A549 (cell line): ENCODE measurements around the gene PALLD. TPM values are rescaled to one million over a fixed set of nuclear protein-coding genes. Genes with fewer than 3 reads are reported as not detected.

Experiments
- ATAC-seq, 2 experiments: fragments of 200-7000 bp in 1 of 2; fragments of >200 bp in 1 of 2; cut with Nextera tagmentation in 1 of 2; cut with Tn5 transposase in 1 of 2; 3 replicates each; pipeline versions ENCODE4 v1.8.0 to v1.9.1; 2018 to 2020; ENCODE audit warnings: mild to moderate bottlenecking in 1 of 2, moderate library complexity in 1 of 2
- CTCF ChIA-PET: fragments of 300-600 bp; sonication (Branson Sonifier 250); formaldehyde crosslinking; extraction: SDS; loops from one replicate; lab custom pipeline; 2021; ENCODE audit warnings: antibody characterized with exemption, inconsistent platforms; lab: Yijun Ruan, JAX
- POLR2A ChIA-PET: fragments of 350-600 bp; formaldehyde crosslinking; extraction: SDS; loops from one replicate; lab custom pipeline; 2021; ENCODE audit warnings: antibody characterized with exemption, inconsistent platforms; lab: Yijun Ruan, JAX
- DNase-seq, 2 experiments: peaks; one replicate each; pipeline versions ENCODE4 v3.0.0 to v3.0.0-alpha.2; 2011 to 2016; ENCODE audit warnings: low read depth in 1 of 2, low spot score in 1 of 2
- FAIRE-seq: peaks from 2 replicates; lab custom pipeline; 2011; peaks lifted over from hg19 to GRCh38; lab: Jason Lieb, UNC
- H3K27ac ChIP-seq, 2 experiments: fragments of >200 bp; sonication (Bioruptor Twin); formaldehyde crosslinking; 3 replicates each; pipeline ENCODE4 v1.5.1; 2016 to 2017
- H3K4me1 ChIP-seq: fragments of >200 bp; sonication (Bioruptor Twin); formaldehyde crosslinking; 3 replicates; pipeline ENCODE4 v1.6.1; 2016
- H3K4me2 ChIP-seq: fragments of >200 bp; sonication (Bioruptor Twin); formaldehyde crosslinking; 3 replicates; pipeline ENCODE4 v1.6.1; 2016
- H3K4me3 ChIP-seq: fragments of >200 bp; sonication (Bioruptor Twin); formaldehyde crosslinking; 3 replicates; pipeline ENCODE4 v1.5.1; 2016
- H3K9me3 ChIP-seq: fragments of >200 bp; sonication (Bioruptor Twin); formaldehyde crosslinking; 3 replicates; pipeline ENCODE4 v1.6.1; 2016
- CBX2 ChIP-seq: fragments of 200-600 bp; sonication (generic); IDR thresholded peaks from 2 replicates; pipeline ENCODE4 v1.6.1; 2016; ENCODE audit warnings: low read depth, mild to moderate bottlenecking, borderline replicate concordance
- FOSB ChIP-seq: fragments of 250-450 bp; sonication (Bioruptor Pico); IDR thresholded peaks from 2 replicates; pipeline ENCODE4 v1.5.0; 2020; ENCODE audit warnings: mild to moderate bottlenecking, moderate library complexity
- HEYL ChIP-seq: fragments of 250-450 bp; sonication (Bioruptor Pico); IDR thresholded peaks from 2 replicates; pipeline ENCODE4 v1.8.0; 2021; ENCODE audit warnings: mild to moderate bottlenecking, moderate library complexity
- HOXB13 ChIP-seq: fragments of 250-450 bp; sonication (Bioruptor Pico); IDR thresholded peaks from 2 replicates; pipeline ENCODE4 v1.5.0; 2020; ENCODE audit warnings: low read depth, mild to moderate bottlenecking, moderate library complexity
- HOXB5 ChIP-seq: fragments of 250-450 bp; sonication (Bioruptor Pico); IDR thresholded peaks from 2 replicates; pipeline ENCODE4 v1.5.0; 2020; ENCODE audit warnings: mild to moderate bottlenecking, moderate library complexity
- MAFK ChIP-seq: fragments of 450-650 bp; IDR thresholded peaks from 2 replicates; pipeline ENCODE4 v1.6.1; 2014; ENCODE audit not compliant: partially characterized antibody
- NPAS2 ChIP-seq: fragments of 250-450 bp; sonication (Bioruptor Pico); IDR thresholded peaks from 2 replicates; pipeline ENCODE4 v1.8.0; 2022; ENCODE audit warnings: mild to moderate bottlenecking, moderate library complexity, borderline replicate concordance
- PHF8 ChIP-seq: fragments of 200-600 bp; sonication (generic); IDR thresholded peaks from 2 replicates; pipeline ENCODE4 v1.6.1; 2016; ENCODE audit warnings: low read depth, mild to moderate bottlenecking, antibody characterized with exemption, moderate library complexity, borderline replicate concordance
- POLR2A ChIP-seq: IDR thresholded peaks from 2 replicates; pipeline ENCODE4 v1.6.1; 2012; ENCODE audit warnings: mild to moderate bottlenecking, low read length
- RCOR1 ChIP-seq: fragments of 150-350 bp; IDR thresholded peaks from 2 replicates; pipeline ENCODE4 v1.6.1; 2014; ENCODE audit warnings: antibody characterized with exemption, low read length, low read depth
- RFX5 ChIP-seq: fragments of 450-650 bp; IDR thresholded peaks from 2 replicates; pipeline ENCODE4 v1.7.1; 2014; ENCODE audit warnings: antibody characterized with exemption, mild to moderate bottlenecking, moderate library complexity
- RNF2 ChIP-seq: fragments of 200-600 bp; sonication (generic); IDR thresholded peaks from 2 replicates; pipeline ENCODE4 v1.6.1; 2016; ENCODE audit warnings: low read depth, mild to moderate bottlenecking, antibody characterized with exemption, moderate library complexity, borderline replicate concordance
- SMC3 ChIP-seq: fragments of >200 bp; sonication (Bioruptor Twin); formaldehyde crosslinking; IDR thresholded peaks from 3 replicates; pipeline ENCODE4 v1.6.1; 2018; ENCODE audit warnings: inconsistent platforms
- WGBS: methylation state at CpG from one replicate; pipeline ENCODE4 v1.1.6; 2017; ENCODE audit errors: missing lambda C conversion rate; 5-methylcytosine and 5-hydroxymethylcytosine counted together
- polyA plus RNA-seq, 4 experiments: library from polyadenylated mRNA; depleted of rRNA in 3 of 4; stranded (reverse); fragments of >200 nt; fragmentation: RNase III in 1 of 4; extraction: RNeasy Plus Mini Kit Qiagen cat#74134 plus additional on column Dnase treatment in 1 of 4; gene quantifications; 2 replicates in 3 of 4; 3 replicates in 1 of 4; pipeline ENCODE4 v1.2.3, GENCODE V29; 2011 to 2017
- TF ChIP-seq, protein P1 (sequence below): fragments of >200 bp; sonication (Bioruptor Twin); formaldehyde crosslinking; IDR thresholded peaks from 2 replicates; pipeline ENCODE4 v1.6.1; 2016
- TF ChIP-seq, protein P2 (sequence below): IDR thresholded peaks from 2 replicates; pipeline ENCODE4 v1.6.1; 2012
- TF ChIP-seq, protein P3 (sequence below): fragments of 250-450 bp; sonication (Bioruptor Pico); IDR thresholded peaks from 2 replicates; pipeline ENCODE4 v1.5.0; 2021; ENCODE audit warnings: mild to moderate bottlenecking, moderate library complexity, borderline replicate concordance

The PALLD gene
- polyA plus RNA-seq, 2 of the 4 experiments (the other 2 are of a cell fraction), result 88.8 to 113 TPM

DNA sequence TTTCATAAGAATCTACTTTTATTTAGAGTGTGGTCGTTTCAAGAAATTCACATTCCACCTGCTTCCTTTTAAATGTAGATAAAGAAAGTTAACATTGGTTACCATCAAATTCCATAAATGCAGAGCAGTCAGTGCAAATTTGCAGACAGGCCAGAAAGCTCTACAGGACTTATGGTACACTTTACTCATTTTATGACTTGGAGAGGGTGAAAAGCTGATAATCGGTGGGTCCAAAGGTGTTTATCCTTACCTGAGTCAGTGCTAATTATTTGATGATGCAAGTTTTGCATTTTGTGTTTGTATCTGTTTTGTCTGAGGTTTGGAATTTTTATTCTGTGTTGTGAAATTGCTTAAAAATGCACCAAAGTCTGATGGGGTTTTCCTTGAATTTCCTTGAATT is 193.3 kb downstream of the PALLD start (continued):
- TF ChIP-seq, protein P1, sequence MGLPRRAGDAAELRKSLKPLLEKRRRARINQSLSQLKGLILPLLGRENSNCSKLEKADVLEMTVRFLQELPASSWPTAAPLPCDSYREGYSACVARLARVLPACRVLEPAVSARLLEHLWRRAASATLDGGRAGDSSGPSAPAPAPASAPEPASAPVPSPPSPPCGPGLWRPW, result no peak

DNA sequence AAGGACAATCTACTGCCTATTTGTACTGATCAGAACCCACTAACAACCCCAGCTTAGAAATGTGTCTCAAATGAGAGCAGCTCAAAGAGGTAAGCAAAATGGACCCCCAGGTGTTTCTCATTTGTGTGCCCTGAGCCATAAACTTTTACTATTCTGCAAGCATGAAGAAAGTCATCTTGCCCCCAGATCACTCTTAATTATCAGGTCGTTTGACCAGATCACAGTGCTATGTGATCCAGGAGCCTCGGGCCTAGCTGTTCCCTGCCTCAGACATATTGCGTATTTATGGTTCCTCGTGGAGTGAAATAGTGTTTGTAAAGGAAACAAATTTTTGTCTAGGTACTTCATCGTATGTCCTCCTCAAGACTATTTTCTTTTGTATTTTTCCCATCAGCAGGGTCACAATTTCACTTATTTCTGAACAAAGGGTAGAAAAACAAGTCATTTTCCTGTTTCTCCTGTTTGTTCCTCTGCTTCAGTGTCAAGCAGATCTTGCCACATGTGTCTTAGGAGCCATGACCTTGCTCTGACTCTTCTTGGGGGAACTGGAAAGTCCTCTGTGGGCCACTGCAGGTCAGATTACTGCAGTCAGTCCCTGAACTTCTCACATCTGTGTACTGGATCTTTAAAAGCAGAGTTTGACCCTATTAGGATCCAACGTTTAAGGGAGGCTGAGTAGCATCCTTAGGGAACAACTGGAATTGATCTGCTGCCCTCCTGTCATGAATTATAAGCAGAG is 194.9 kb downstream of the PALLD start:
- H3K4me3 ChIP-seq, result no peak overlapping the region
- ATAC-seq (no peak), FAIRE-seq (no peak), DNase-seq (no peak)
- no peak overlapping the region for H3K4me2 ChIP-seq
- TF ChIP-seq NPAS2 (CRISPR knock-in tag) (no peak), PHF8 (no peak), RFX5 (no peak)
- WGBS, result 75% methylated on average over 6 of the region's 6 CpGs
- 0 out of 6 replicates have a peak overlapping the region, but pooled peaks of 1 of the 2 experiments have one; percentile 24 for H3K27ac ChIP-seq
- H3K9me3 ChIP-seq, result no peaks in the 10 kb centered on the region
- ChIA-PET POLR2A (no interaction called here), CTCF (no interaction called here)
- peaks cover 33% of the 10 kb centered on the region for H3K4me1 ChIP-seq

DNA sequence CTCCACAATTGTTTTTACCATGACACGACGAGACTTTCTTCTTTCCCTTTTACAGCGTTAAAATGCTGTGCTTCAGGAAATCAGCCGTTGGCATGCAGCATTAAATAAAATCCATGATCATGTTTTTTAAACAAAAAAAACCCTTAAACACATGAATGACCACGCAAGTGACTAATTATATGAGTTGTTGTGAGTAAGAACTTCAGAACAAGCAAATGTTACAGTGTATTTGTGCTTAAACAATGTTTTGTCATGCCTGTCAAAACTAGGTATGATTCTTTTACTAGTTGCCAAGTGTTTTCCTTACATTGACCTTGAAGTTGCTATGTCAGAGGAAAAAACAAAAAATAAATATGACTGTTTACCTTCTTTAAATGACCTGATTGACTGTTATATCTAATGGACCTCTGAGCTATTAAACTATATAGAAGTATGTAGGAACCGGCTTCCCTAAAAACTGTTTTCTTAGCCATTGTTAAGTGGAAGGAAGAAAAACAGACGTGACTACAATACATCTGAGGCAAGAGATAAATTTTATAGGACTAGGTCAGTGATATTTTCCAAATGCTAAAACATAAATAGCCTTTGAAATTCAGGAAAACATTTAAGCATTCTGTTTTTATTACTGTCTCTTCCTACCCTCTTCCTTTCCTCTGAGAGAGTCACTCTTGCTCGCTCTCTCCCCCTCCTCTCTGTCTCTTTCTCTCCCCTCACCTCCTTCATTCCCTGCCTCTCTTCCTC is 197.1 kb downstream of the PALLD start:
- peak overlapping the region; percentile 39 for H3K4me2 ChIP-seq
- H3K9me3 ChIP-seq, result no peaks in the 10 kb centered on the region
- ChIA-PET CTCF (interaction anchor here (1.3 kb wide), 1 partner anchor 109 kb away, joined by 5 read pairs; no protein-coding TSS in a partner anchor), POLR2A (interaction anchor here (0.7 to 0.8 kb wide), 2 partner anchors 122 to 138 kb away, joined by 3 to 4 read pairs; no protein-coding TSS in a partner anchor)
- peaks cover 34% of the 10 kb centered on the region for H3K4me1 ChIP-seq
- H3K27ac ChIP-seq, result peak overlapping the region; percentile 52 to 64; a peak in 5 of 6 replicates
- TF ChIP-seq HOXB5 (CRISPR knock-in tag) (no peak), CBX2 (no peak), POLR2A (no peak), RNF2 (no peak), RCOR1 (no peak), FOSB (CRISPR knock-in tag) (no peak), MAFK (no peak), SMC3 (no peak), HOXB13 (CRISPR knock-in tag) (no peak), HEYL (CRISPR knock-in tag) (no peak)
- TF ChIP-seq, protein P2, sequence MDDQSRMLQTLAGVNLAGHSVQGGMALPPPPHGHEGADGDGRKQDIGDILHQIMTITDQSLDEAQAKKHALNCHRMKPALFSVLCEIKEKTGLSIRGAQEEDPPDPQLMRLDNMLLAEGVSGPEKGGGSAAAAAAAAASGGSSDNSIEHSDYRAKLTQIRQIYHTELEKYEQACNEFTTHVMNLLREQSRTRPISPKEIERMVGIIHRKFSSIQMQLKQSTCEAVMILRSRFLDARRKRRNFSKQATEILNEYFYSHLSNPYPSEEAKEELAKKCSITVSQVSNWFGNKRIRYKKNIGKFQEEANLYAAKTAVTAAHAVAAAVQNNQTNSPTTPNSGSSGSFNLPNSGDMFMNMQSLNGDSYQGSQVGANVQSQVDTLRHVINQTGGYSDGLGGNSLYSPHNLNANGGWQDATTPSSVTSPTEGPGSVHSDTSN, result no peak
- TF ChIP-seq, protein P3, sequence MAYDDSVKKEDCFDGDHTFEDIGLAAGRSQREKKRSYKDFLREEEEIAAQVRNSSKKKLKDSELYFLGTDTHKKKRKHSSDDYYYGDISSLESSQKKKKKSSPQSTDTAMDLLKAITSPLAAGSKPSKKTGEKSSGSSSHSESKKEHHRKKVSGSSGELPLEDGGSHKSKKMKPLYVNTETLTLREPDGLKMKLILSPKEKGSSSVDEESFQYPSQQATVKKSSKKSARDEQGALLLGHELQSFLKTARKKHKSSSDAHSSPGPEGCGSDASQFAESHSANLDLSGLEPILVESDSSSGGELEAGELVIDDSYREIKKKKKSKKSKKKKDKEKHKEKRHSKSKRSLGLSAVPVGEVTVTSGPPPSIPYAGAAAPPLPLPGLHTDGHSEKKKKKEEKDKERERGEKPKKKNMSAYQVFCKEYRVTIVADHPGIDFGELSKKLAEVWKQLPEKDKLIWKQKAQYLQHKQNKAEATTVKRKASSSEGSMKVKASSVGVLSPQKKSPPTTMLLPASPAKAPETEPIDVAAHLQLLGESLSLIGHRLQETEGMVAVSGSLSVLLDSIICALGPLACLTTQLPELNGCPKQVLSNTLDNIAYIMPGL (CRISPR knock-in tag), result no peak
- DNase-seq, result no peak
- FAIRE-seq, result no peak
- H3K4me3 ChIP-seq, result no peak overlapping the region
- 62% methylated on average over 8 of the region's 8 CpGs for whole genome bisulfite sequencing
- peak in 1 of 2 experiments; percentile 42; a peak in 3 of 6 replicates for ATAC-seq
